ENCODE data around the gene ASPM.

Gene ASPM, protein sequence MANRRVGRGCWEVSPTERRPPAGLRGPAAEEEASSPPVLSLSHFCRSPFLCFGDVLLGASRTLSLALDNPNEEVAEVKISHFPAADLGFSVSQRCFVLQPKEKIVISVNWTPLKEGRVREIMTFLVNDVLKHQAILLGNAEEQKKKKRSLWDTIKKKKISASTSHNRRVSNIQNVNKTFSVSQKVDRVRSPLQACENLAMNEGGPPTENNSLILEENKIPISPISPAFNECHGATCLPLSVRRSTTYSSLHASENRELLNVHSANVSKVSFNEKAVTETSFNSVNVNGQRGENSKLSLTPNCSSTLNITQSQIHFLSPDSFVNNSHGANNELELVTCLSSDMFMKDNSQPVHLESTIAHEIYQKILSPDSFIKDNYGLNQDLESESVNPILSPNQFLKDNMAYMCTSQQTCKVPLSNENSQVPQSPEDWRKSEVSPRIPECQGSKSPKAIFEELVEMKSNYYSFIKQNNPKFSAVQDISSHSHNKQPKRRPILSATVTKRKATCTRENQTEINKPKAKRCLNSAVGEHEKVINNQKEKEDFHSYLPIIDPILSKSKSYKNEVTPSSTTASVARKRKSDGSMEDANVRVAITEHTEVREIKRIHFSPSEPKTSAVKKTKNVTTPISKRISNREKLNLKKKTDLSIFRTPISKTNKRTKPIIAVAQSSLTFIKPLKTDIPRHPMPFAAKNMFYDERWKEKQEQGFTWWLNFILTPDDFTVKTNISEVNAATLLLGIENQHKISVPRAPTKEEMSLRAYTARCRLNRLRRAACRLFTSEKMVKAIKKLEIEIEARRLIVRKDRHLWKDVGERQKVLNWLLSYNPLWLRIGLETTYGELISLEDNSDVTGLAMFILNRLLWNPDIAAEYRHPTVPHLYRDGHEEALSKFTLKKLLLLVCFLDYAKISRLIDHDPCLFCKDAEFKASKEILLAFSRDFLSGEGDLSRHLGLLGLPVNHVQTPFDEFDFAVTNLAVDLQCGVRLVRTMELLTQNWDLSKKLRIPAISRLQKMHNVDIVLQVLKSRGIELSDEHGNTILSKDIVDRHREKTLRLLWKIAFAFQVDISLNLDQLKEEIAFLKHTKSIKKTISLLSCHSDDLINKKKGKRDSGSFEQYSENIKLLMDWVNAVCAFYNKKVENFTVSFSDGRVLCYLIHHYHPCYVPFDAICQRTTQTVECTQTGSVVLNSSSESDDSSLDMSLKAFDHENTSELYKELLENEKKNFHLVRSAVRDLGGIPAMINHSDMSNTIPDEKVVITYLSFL (N-terminal part only)

DNA sequence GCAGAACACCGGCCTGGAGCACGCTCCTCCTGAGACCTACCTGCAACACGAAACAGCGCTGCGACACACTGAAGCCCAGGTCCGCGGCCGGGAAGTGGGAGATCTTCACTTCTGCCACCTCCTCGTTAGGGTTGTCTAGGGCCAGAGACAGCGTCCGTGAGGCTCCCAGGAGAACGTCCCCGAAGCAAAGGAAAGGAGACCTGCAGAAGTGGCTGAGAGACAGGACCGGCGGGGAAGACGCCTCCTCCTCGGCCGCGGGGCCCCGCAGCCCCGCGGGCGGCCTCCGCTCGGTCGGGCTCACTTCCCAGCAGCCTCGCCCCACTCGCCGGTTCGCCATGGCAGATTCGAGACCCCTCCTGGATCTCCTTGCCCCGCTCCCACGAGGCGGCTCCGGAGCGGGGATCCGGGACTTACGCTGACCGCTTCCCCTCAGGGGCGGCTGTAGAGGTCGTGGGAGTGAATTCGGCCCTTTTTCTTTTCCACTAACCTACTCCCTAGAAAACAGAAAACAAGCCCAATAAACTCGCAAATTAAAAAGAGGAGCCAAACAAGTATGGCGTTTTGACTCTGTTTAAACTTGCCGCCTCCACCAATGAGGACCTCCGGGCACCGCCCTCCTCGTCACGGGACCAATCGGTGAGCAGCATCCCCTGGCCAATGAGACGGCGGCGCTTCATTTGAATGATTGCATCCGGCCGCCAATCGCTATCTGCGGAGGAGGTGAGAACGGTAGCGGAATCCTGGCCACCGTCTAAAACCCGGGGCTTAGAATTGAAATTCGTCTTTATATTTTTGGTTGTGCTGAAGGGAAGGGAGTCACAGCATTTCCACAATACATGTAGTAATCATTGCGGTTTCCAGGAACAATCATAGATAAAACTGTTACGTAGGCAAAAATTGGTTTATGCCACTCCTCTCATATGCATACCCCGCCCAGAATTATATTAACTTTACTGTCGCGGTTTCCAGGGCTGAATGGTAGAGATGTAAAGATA, at the start of gene ASPM:
ASPM (minus strand) TSS at position 569 of the 995 bp plus-strand sequence; CDS start at position 337, 232 bp downstream.
- DNase-seq: peak; percentile 93 to 94

DNA sequence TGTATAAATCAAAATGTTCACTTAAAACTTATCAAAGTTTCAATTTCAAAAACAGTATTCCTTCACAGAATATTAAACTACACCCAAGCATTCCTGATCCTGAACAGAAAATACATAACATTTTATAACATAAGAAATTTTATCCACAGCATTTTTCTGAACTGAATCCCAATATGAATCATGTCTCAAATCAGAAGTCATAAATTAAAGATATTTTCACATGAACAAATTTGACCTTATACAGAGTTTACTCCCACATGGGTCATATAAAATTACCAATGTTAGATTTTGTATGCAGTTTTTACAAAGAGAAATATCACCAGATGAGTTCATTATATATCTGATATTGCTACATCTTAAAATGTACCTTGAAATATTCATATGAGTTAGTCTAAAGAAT, 48.6 kb upstream of the ASPM start:
- DNase-seq: no peak

DNA sequence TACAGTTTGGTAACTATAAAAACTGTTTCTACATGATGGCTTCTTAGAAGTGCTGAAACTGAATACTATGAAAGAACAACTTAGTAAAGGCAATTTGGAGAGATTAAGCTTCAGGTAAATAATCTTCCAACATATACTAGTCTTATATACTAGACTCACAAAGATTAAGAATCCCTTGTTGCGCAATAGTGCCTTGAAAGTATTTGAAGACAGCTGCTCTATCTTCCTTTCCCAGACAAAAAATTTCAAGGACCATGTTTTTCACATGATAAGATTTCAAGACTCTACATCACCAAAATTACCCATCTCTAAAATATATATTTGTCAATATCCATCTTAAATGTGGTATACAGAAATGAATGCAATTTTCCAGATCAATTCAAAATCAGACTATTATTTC, 37.7 kb upstream of the ASPM start:
- no peak for DNase-seq

- no peak for DNase-seq
These were observed 36.8 kb upstream of the ASPM start for GRCh38 chr1:197183195-197183748.

GRCh38 chr1:197182716-197183115, 36.2 kb upstream of the ASPM start:
- DNase-seq: no peak

DNA sequence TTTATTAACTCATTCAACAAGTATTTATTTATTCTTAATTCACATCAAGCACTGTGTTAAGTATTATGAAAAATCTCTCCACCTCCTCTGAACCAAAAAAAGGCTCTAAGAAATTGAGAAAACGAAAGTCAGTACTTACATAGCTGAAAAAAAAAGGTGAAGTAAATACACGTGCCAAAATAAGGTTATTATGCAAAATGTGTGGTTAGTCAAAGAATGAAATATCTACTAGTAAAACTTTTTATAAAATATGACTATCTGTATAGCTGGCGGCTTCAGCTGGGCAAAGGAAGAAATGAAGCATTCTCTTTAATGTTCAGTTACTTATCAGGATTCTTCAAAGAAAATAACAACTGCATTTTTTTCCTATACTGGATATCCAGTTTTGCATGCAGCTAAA, 35.5 kb upstream of the ASPM start:
- DNase-seq: no peak

GRCh38 chr1:197180252-197180878, 33.9 kb upstream of the ASPM start:
- no peak for DNase-seq

GRCh38 chr1:197178998-197179397, 32.5 kb upstream of the ASPM start:
- no peak for DNase-seq

DNA sequence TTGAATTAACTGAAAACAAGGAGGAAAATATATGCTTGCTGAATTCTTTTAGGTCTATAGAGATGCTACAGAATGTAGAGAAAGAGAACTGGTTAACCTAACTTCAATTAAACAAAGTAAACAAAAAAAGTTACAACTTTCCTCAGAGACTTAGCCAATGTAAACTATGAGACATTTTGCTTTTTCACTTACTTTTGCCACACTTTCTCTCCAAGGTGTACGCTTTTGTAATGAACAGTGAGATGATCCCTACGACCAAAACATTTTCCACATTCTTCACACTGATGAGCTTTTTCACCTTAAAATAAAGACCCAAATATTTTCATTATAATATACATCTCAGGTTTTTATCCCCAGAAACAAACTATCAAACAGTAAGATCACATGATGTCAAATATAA, 28.3 kb upstream of the ASPM start:
- DNase-seq: no peak

DNA sequence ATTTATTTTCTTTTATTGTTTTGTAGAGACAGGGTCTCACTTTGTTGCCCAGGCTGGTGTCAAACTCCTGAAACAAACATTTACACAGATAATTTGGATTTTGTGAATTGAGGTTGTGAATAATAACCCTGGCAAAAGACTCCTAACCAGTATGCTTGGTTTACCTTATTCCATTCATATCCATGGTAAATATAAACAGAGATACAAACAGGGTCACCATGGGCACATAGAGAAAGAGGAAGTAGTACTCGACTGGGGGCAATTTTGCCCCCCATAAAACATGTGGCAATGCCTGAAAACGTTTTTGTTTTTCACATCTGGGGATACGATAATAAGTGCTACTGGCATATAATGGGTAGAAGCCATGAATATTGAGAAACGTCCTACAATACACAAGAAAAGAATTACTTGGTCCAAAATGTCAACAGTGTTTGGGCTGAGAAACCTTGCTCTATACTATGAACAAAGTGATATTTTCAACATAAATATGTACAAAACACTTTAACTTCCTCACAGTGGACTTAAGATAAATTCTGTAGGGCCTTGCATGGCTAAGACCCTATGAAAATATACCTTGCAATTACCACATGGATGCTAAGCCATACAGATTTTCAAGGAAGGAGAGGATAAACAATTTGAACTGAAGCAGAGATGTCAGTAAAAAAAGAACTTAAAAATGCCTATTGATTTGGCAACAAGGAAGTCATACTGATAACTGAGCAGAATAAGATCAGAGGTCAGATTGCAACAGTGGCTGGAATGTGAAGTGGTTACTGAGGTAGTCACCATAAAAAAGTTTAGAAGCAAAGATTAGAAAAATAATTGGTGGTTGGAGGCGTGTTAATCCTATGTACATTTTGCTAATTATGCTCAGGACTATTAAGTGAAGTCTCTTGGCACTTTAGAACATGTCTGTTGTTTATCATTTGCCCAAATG, 27.4 kb upstream of the ASPM start:
- no peak for DNase-seq

DNA sequence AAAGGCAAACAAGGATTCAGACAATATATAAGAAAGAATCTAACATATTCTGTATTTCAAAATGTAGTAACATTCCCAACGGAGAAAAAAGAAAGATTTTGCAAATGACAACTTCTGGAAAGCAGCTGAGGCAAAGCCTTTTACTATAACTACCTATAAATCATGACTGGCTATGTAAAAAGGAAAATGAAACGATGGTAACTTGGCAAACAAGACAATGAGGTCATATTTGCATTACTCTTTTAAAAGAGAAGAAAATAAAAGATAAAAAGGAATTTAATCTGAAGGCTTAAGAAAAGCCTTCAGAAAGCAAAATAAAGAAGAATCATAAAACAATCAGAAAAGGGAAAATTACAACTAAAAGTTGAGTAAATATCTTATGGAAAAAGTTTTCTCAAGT, 25.1 kb upstream of the ASPM start:
- no peak for DNase-seq

GRCh38 chr1:197170538-197170937, 24.1 kb upstream of the ASPM start:
- DNase-seq: no peak

- DNase-seq: no peak
These were observed 13.0 kb upstream of the ASPM start for GRCh38 chr1:197159461-197159860.

- DNase-seq: no peak
These were observed 10.2 kb upstream of the ASPM start for GRCh38 chr1:197156692-197157091.

GRCh38 chr1:197152662-197153061, 6.2 kb upstream of the ASPM start:
- no peak for DNase-seq

DNA sequence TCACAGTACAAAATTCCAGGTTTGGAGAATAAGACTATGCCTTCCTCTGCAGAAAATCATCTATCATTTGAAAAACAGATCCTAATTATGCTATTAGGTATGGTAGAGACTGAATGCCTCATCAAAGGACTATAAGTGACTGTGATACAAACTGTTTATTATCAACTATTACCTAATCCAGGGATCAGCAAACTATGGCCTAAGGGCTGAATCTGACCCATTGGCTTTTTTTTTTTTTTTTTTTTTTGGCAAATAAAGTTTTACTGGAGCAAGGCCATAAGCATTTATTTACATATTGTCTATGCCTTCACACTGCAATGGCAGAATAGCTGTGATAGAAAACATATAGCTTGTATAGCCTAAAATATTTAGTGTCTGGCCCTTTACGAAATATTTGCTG, 4.7 kb upstream of the ASPM start:
- DNase-seq: no peak

DNA sequence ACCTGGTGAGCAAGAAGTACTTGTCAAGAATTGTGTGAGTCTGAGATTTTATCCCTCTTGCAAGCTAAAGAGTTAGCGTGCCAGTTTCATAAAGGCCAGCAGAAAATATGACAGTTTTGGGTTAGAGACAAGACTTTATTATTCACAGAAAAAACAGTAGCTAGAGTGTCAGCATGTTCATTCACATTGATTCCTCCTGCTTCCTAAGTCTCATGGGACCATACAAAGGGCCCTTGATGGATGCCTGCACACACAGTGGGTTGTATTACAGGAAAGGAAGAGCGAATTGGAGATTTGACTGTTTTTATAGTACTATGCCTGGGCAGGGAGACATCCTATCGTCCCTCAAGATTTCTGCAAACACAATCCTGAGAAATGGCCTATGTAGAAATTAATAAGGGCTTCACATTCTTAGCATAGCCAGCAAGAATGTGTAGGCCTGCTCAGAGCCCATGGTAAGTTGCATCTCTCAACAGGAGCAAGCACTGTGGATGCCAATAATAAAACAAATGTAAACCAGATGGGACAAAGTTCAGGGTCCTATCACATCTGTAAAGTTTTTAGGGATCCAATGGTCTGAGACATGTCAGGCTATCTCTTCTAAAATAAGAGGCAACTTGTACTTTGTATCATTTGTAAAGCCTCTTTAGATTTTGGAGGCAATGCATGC, 4.0 kb upstream of the ASPM start:
- DNase-seq: no peak

- DNase-seq: no peak
These were observed 2.9 kb upstream of the ASPM start for GRCh38 chr1:197149340-197149739.

- no peak for DNase-seq
These were observed 934 bp downstream of the ASPM start for GRCh38 chr1:197145446-197146024.

Measured in activated CD4-positive, alpha-beta T cell treated with anti-CD3 and anti-CD28 coated beads, Interleukin-2, amount 50 U/mL, for 4 hours (primary cell).